22Rv1 (cell line): ENCODE data around the gene JAG2.

Source experiments
- CTCF ChIP-seq: fragments of 450-650 bp; IDR thresholded peaks from 2 replicates; pipeline ENCODE4 v1.5.1; 2017; ENCODE audit warnings: mild to moderate bottlenecking
- ZFX ChIP-seq: fragments of 450-650 bp; IDR thresholded peaks from 2 replicates; pipeline ENCODE4 v1.6.1; 2017; ENCODE audit warnings: antibody characterized with exemption, borderline replicate concordance

GRCh38 chr14:105168093-105168420 lies 519 bp downstream of the JAG2 start:
- TF ChIP-seq CTCF (no peak), ZFX (no peak)
